ENCODE measurements around the gene CREG2.

The CREG2 gene

DNA sequence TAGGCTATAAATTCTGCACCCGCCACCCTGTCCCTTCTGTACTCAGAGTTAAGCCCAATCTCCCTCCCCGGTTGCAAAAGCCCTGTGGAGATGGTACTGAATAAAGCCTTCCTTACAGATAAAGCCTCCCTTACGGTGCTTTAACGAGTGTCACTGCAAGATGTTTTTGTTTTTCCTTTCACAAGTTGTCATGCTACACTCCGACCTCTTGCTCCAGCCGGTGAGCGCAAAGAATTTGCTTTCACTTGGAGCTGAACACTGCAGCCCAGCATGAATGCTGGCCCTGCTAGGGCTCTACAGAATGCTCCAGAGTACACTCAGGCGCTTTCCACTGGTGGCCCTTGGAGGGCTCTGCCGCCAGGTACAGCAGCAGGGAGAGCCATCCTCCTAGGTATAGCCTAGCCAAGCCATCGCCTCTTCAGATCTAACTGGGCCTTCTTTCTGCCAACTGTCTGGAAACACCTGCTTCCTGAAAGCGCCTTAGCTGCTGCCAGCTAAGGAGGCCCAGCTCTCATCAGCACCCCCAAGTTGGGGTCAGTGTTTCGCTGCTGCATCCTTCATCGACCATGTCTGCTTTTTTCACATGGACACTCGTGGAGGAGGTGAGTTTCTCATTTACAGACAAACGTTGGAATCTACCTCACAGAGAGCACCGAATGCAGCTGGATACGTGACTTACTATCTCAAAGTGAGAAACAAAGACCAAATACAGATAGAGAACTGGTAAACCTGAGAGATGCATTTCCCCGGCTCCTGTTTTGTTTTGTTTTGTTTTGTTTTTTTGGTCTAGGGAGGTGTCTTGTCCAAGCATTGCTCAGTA, 13.4 kb upstream of the CREG2 start:
- no peak overlapping the region for H3K4me3 ChIP-seq (ENCODE audit: low read length)
- TF ChIP-seq, protein P1, sequence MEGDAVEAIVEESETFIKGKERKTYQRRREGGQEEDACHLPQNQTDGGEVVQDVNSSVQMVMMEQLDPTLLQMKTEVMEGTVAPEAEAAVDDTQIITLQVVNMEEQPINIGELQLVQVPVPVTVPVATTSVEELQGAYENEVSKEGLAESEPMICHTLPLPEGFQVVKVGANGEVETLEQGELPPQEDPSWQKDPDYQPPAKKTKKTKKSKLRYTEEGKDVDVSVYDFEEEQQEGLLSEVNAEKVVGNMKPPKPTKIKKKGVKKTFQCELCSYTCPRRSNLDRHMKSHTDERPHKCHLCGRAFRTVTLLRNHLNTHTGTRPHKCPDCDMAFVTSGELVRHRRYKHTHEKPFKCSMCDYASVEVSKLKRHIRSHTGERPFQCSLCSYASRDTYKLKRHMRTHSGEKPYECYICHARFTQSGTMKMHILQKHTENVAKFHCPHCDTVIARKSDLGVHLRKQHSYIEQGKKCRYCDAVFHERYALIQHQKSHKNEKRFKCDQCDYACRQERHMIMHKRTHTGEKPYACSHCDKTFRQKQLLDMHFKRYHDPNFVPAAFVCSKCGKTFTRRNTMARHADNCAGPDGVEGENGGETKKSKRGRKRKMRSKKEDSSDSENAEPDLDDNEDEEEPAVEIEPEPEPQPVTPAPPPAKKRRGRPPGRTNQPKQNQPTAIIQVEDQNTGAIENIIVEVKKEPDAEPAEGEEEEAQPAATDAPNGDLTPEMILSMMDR (conservative IDR thresholded peaks at IDR 0.05; ENCODE audit: low read length) = no peak
- no peak for DNase-seq (ENCODE audit: low read depth)

- no peak for DNase-seq (ENCODE audit: low read depth)
- TF ChIP-seq, protein P1 (conservative IDR thresholded peaks at IDR 0.05; ENCODE audit: low read length) = no peak
- no peak overlapping the region for H3K4me3 ChIP-seq (ENCODE audit: low read length)
Observed at GRCh38 chr2:101400048-101400447, 12.7 kb upstream of the CREG2 start.

DNA sequence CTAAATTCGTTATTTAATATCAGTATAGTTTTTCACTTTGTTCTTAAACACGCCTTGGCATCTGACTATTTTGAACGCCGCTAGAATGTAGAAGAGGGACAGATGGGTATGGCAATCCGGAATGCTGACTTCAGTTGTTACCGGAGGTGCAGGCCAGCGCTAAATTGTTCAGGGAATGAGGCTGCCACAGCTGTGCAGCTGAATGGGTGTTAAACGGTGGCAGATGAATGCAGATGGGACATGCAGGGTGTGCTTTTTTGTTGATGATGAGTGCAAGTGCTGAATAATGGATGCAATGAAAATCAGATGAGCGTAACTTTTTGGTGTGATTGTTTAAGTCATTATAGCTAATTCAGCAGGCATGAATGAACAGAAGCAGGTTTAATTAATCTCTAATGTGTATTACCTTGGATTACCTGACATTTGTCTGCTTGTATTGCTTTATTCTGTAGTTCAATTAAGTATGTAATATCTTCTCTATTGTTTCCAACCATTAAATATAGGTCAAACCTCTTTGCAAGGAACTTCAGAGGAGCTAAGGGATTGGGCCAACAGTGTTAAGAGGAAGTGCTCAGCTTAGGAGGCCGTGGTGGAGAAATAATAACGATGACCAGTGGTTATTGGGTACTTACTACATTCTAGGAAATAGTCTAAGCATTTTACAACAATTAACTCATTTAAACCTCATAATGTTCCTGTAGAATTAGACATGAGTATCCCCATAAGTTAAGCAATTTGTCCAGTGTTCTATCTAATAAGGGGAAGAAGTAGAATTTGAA, 11.9 kb upstream of the CREG2 start:
- no peak overlapping the region for H3K4me3 ChIP-seq (ENCODE audit: low read length)
- TF ChIP-seq, protein P1 (conservative IDR thresholded peaks at IDR 0.05; ENCODE audit: low read length) = no peak
- DNase-seq (ENCODE audit: low read depth) = no peak

DNA sequence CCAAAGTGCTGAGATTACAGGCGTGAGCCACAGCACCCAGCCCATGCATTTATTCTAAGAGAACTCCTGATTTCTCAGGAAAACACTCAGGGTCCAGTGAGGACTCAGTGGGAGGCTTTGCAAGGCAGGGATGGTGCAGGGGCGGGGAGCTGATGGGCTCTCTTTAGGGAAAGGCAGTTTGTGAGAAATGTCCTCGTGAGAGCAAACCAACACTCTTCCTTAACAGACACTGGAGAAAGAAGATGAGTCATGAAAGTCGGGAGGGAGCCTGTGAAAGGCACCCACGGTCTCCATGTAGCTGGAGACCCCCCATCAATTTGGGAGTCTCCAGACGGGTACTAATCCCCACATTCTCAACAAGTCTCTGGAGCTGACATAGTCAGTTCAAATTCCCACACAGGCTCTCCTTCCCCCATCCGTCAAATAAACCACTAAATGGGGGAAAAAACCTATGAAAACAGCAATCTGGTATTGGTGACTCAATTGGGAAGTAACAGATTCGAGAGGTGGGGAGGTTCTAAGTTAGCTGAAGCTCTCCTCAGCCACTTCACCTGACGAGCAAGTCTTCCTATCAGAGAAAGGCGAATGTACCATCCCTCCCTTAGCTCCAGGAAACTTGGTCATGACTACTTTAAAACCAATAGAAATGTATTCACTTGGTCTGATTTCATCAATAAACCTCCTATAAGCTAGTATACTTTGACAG, 11.0 kb upstream of the CREG2 start:
- TF ChIP-seq, protein P1 (conservative IDR thresholded peaks at IDR 0.05; ENCODE audit: low read length) = no peak
- no peak for DNase-seq (ENCODE audit: low read depth)
- H3K4me3 ChIP-seq (ENCODE audit: low read length) = no peak overlapping the region

- TF ChIP-seq, protein P1 (conservative IDR thresholded peaks at IDR 0.05; ENCODE audit: low read length) = no peak
- peak; percentile 89 for DNase-seq (ENCODE audit: low read depth)
- no peak overlapping the region for H3K4me3 ChIP-seq (ENCODE audit: low read length)
Observed at GRCh38 chr2:101396316-101396717, 9.0 kb upstream of the CREG2 start.

DNA sequence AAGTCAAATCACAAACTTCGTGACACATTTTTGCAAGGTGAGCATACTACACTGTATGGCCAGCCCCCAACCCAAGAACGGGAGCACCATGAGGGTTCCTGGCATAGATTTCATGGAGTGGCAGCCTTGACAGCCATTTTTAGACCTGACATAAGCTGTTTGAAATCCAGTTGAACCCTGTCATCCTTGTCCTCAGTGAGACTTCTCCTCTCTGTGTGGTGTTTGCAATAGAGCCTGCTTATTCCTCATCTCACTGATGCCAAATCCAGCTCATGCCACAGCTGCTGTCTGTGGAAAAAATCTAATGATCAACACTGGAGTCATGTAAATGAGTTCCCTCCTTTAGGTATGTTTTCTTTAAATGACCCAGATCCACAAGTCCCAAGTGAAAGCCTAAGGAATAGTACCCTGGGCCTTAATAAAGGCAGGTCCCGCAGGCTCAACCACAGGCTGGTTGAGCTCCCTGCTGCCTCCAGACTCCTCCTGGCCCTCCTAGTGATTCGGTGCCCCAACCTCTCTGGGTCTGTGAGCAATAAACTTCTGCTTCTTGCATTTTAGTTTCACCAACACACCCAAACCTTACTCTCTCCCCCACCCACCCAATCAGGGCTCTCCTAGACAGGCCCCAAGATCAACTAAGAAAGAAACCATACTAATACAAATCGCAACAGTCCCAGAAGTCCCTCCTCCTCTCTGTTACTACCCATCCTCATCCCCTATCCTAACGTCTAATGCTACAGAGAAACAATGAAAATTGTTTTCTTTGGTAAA, 8.4 kb upstream of the CREG2 start:
- DNase-seq (ENCODE audit: low read depth) = no peak
- TF ChIP-seq, protein P1 (conservative IDR thresholded peaks at IDR 0.05; ENCODE audit: low read length) = no peak
- H3K4me3 ChIP-seq (ENCODE audit: low read length) = no peak overlapping the region
